Measurements from ENCODE around the gene SCARB2.

DNA sequence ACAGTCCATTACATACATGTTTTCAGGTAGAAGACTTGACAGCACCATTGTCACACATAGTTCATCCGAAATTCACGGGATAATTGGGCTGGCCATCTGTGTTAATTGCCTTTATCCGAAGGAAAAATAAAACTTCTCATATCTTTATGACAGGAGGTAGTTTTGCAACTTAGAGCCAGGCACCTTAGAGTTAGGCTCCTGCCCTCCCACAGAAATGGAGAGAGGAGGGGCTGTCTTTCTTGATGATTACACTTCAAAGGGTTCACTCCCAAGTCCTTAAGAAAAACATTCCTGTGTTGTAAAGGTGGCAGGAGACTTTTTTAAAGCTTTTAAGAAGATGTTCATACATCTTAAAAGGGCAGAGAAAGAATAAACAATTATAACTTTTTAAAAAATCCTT lies 10.5 kb upstream of the SCARB2 start:
- TF ChIP-seq, protein P1, sequence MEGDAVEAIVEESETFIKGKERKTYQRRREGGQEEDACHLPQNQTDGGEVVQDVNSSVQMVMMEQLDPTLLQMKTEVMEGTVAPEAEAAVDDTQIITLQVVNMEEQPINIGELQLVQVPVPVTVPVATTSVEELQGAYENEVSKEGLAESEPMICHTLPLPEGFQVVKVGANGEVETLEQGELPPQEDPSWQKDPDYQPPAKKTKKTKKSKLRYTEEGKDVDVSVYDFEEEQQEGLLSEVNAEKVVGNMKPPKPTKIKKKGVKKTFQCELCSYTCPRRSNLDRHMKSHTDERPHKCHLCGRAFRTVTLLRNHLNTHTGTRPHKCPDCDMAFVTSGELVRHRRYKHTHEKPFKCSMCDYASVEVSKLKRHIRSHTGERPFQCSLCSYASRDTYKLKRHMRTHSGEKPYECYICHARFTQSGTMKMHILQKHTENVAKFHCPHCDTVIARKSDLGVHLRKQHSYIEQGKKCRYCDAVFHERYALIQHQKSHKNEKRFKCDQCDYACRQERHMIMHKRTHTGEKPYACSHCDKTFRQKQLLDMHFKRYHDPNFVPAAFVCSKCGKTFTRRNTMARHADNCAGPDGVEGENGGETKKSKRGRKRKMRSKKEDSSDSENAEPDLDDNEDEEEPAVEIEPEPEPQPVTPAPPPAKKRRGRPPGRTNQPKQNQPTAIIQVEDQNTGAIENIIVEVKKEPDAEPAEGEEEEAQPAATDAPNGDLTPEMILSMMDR (conservative IDR thresholded peaks at IDR 0.05 in 1 of 2, IDR thresholded peaks at IDR 0.05 in 1 of 2; ENCODE audit: low read depth in 1 of 2, low read length in 2 of 2) = no peak
- TF ChIP-seq EZH2 (IDR thresholded peaks at IDR 0.05; ENCODE audit: low read length, missing control alignments) = no peak

Measured in fibroblast of lung (primary cell).